ENCODE data around the gene SLC6A6.

SLC6A6 gene

GRCh38 chr3:14361068-14361677 is 41.2 kb upstream of the SLC6A6 start:
- no peak for TF ChIP-seq CTCF (IDR thresholded peaks at IDR 0.05; ENCODE audit: low read depth, low read length)
- no peak for DNase-seq (ENCODE audit: extremely low read depth, low read depth)

GRCh38 chr3:14362890-14363289 is 39.5 kb upstream of the SLC6A6 start:
- no peak for DNase-seq (ENCODE audit: extremely low read depth, low read depth)
- no peak for TF ChIP-seq CTCF (IDR thresholded peaks at IDR 0.05; ENCODE audit: low read depth, low read length)

- TF ChIP-seq CTCF (IDR thresholded peaks at IDR 0.05; ENCODE audit: low read depth, low read length): no peak
- DNase-seq (ENCODE audit: extremely low read depth, low read depth): no peak
Measured at GRCh38 chr3:14363379-14363778, 39.0 kb upstream of the SLC6A6 start.

GRCh38 chr3:14363991-14364390 is 38.4 kb upstream of the SLC6A6 start:
- DNase-seq (ENCODE audit: extremely low read depth, low read depth): no peak
- TF ChIP-seq CTCF (IDR thresholded peaks at IDR 0.05; ENCODE audit: low read depth, low read length): no peak

GRCh38 chr3:14364580-14365292 is 37.7 kb upstream of the SLC6A6 start:
- no peak for TF ChIP-seq CTCF (IDR thresholded peaks at IDR 0.05; ENCODE audit: low read depth, low read length)
- DNase-seq (ENCODE audit: extremely low read depth, low read depth): no peak

- no peak for TF ChIP-seq CTCF (IDR thresholded peaks at IDR 0.05; ENCODE audit: low read depth, low read length)
- no peak for DNase-seq (ENCODE audit: extremely low read depth, low read depth)
Measured at GRCh38 chr3:14366248-14366647, 36.2 kb upstream of the SLC6A6 start.

- TF ChIP-seq CTCF (IDR thresholded peaks at IDR 0.05; ENCODE audit: low read depth, low read length): no peak
- DNase-seq (ENCODE audit: extremely low read depth, low read depth): no peak
Measured at GRCh38 chr3:14366915-14367823, 35.2 kb upstream of the SLC6A6 start.

All from AG09319 (cell line).